Astrocyte (in vitro differentiated cells and primary cell): ENCODE data around the gene ADGRE2. TPM values are rescaled to one million over a fixed set of nuclear protein-coding genes. Genes with fewer than 3 reads are reported as not detected.

Experiments
- DNase-seq: peaks from one replicate; pipeline ENCODE4 v3.0.0-alpha.2; 2010; ENCODE audit warnings: low read depth
- FAIRE-seq: peaks from 2 replicates; lab custom pipeline; 2011; peaks lifted over from hg19 to GRCh38; lab: Jason Lieb, UNC
- H2AFZ ChIP-seq: 2 replicates; pipeline ENCODE4 v1.6.0; 2012; ENCODE audit warnings: low read depth, low read length, inconsistent platforms
- H3K27ac ChIP-seq: 2 replicates; pipeline ENCODE4 v1.5.1; 2011; ENCODE audit warnings: low read depth, low read length, inconsistent platforms
- H3K27me3 ChIP-seq: 2 replicates; pipeline ENCODE4 v1.6.0; 2011; ENCODE audit warnings: low read length, inconsistent platforms; ENCODE audit not compliant: insufficient read depth
- H3K36me3 ChIP-seq: 2 replicates; pipeline ENCODE4 v1.5.1; 2011; ENCODE audit warnings: low read length, inconsistent platforms; ENCODE audit not compliant: insufficient read depth
- H3K4me1 ChIP-seq: 2 replicates; pipeline ENCODE4 v1.5.1; 2011; ENCODE audit warnings: low read length, inconsistent platforms; ENCODE audit not compliant: insufficient read depth
- H3K4me2 ChIP-seq: 2 replicates; pipeline ENCODE4 v1.6.0; 2012; ENCODE audit warnings: low read length, inconsistent platforms
- H3K4me3 ChIP-seq: 2 replicates; pipeline ENCODE4 v1.5.1; 2011; ENCODE audit warnings: low read depth, mild to moderate bottlenecking, low read length, inconsistent platforms; ENCODE audit not compliant: insufficient read depth
- H3K79me2 ChIP-seq: 2 replicates; pipeline ENCODE4 v1.6.0; 2012; ENCODE audit warnings: mild to moderate bottlenecking, low read length, inconsistent platforms; ENCODE audit not compliant: insufficient read depth
- H3K9ac ChIP-seq: 2 replicates; pipeline ENCODE4 v1.6.0; 2012; ENCODE audit warnings: mild to moderate bottlenecking, low read length, inconsistent platforms
- H3K9me3 ChIP-seq: 2 replicates; pipeline ENCODE4 v1.5.1; 2012; ENCODE audit warnings: low read depth, mild to moderate bottlenecking, low read length, inconsistent platforms; ENCODE audit not compliant: insufficient read depth
- H4K20me1 ChIP-seq: 2 replicates; pipeline ENCODE4 v1.6.0; 2012; ENCODE audit warnings: low read length, inconsistent platforms; ENCODE audit not compliant: insufficient read depth
- H3K27ac Mint-ChIP-seq: one replicate; pipeline ENCODE4 v1.8.0; 2021; ENCODE audit warnings: mild to moderate bottlenecking, mixed read lengths; ENCODE audit not compliant: unreplicated experiment
- H3K27me3 Mint-ChIP-seq: one replicate; pipeline ENCODE4 v1.8.0; 2021; ENCODE audit warnings: low read depth, mixed read lengths; ENCODE audit not compliant: unreplicated experiment
- H3K36me3 Mint-ChIP-seq: one replicate; pipeline ENCODE4 v1.8.0; 2021; ENCODE audit warnings: low read depth, mixed read lengths; ENCODE audit not compliant: unreplicated experiment
- H3K4me1 Mint-ChIP-seq: one replicate; pipeline ENCODE4 v1.8.0; 2021; ENCODE audit warnings: low read depth, mixed read lengths; ENCODE audit not compliant: unreplicated experiment
- H3K4me3 Mint-ChIP-seq: one replicate; pipeline ENCODE4 v1.8.0; 2021; ENCODE audit warnings: mild to moderate bottlenecking, moderate library complexity, mixed read lengths; ENCODE audit not compliant: unreplicated experiment
- H3K9me3 Mint-ChIP-seq: one replicate; pipeline ENCODE4 v1.8.0; 2021; ENCODE audit warnings: mild to moderate bottlenecking, mixed read lengths; ENCODE audit not compliant: unreplicated experiment
- CTCF ChIP-seq: IDR thresholded peaks from 2 replicates; pipeline ENCODE4 v1.5.1; 2011; ENCODE audit warnings: low read depth, mild to moderate bottlenecking, inconsistent platforms, low read length, moderate library complexity; ENCODE audit not compliant: insufficient read depth
- EZH2 ChIP-seq: IDR thresholded peaks from 2 replicates; pipeline ENCODE4 v1.6.1; 2012; ENCODE audit warnings: mild to moderate bottlenecking, low read length, inconsistent platforms; ENCODE audit not compliant: insufficient read depth
- total RNA-seq: library from RNA; stranded (reverse); gene quantifications from 2 replicates; pipeline ENCODE4 v1.2.1, GENCODE V29; 2021

ADGRE2 gene
- total RNA-seq, 1 donor from 2014 or later = 0.34 TPM

GRCh38 chr19:14703833-14704232 lies 74.5 kb downstream of the ADGRE2 start:
- TF ChIP-seq EZH2 (no peak), CTCF (no peak)
- H3K79me2 ChIP-seq = no peaks in the 10 kb centered on the region
- H3K9me3 ChIP-seq = peaks cover 4% of the 10 kb centered on the region
- H3K36me3 Mint-ChIP-seq = peaks cover 73% of the 10 kb centered on the region
- H3K4me3 Mint-ChIP-seq = no peak overlapping the region
- H3K36me3 ChIP-seq = peaks cover 12% of the 10 kb centered on the region
- H3K4me3 ChIP-seq = no peak overlapping the region
- H3K27me3 Mint-ChIP-seq = no peaks in the 10 kb centered on the region
- H3K9me3 Mint-ChIP-seq = peaks cover 20% of the 10 kb centered on the region
- no peak overlapping the region for H3K4me2 ChIP-seq
- no peak overlapping the region for H2AFZ ChIP-seq
- no peak for FAIRE-seq
- H3K27ac Mint-ChIP-seq = no peak overlapping the region
- H3K9ac ChIP-seq = no peak overlapping the region
- no peak for DNase-seq
- no peaks in the 10 kb centered on the region for H3K4me1 Mint-ChIP-seq
- H3K27ac ChIP-seq = no peak overlapping the region
- H3K27me3 ChIP-seq = no peaks in the 10 kb centered on the region
- no peaks in the 10 kb centered on the region for H4K20me1 ChIP-seq
- no peaks in the 10 kb centered on the region for H3K4me1 ChIP-seq

DNA sequence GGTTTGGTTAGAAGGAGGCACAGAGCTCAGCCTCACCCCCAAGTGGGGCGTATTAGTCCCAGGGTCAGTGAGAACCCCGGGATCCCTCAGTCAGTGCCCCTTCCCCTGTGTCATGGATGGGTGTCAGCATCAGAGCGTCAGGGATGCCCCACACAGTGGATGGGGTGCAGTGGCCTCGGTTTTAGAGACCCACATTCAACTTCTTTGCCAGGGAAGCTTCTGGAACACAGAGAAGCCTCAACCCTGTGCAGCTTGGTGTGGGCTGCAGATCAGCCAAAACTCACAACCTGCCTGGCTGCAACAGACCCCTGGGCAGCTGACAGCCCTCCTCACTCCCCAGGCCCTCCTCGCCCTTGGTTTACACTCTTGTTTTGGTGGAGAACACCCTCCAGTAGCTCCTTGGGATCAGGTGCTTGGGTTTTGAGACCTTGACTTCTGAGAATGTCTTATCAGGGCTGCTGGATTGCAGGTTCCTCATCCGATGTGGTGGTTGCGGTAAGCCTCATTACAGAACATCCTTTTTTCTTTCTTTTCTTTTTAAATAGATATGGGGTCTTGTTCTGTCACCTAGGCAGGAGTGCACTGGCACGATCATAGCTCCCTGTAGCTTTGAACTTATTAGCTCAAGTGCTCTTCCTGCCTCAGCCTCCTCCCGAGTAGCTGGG lies 77.5 kb downstream of the ADGRE2 start:
- FAIRE-seq (no peak), DNase-seq (no peak)
- H3K4me3 Mint-ChIP-seq = no peak overlapping the region
- H3K79me2 ChIP-seq = no peaks in the 10 kb centered on the region
- H3K27ac ChIP-seq = no peak overlapping the region
- no peaks in the 10 kb centered on the region for H3K9me3 ChIP-seq
- TF ChIP-seq EZH2 (no peak), CTCF (no peak)
- H3K4me2 ChIP-seq = no peak overlapping the region
- H3K27me3 ChIP-seq = no peaks in the 10 kb centered on the region
- no peaks in the 10 kb centered on the region for H3K4me1 ChIP-seq
- peaks cover 12% of the 10 kb centered on the region for H3K9me3 Mint-ChIP-seq
- H3K27me3 Mint-ChIP-seq = no peaks in the 10 kb centered on the region
- H3K4me3 ChIP-seq = no peak overlapping the region
- no peaks in the 10 kb centered on the region for H3K4me1 Mint-ChIP-seq
- H3K9ac ChIP-seq = no peak overlapping the region
- no peaks in the 10 kb centered on the region for H4K20me1 ChIP-seq
- H2AFZ ChIP-seq = no peak overlapping the region
- H3K27ac Mint-ChIP-seq = no peak overlapping the region
- H3K36me3 Mint-ChIP-seq = peaks cover 54% of the 10 kb centered on the region
- peaks cover 12% of the 10 kb centered on the region for H3K36me3 ChIP-seq

GRCh38 chr19:14699641-14700040 lies 78.7 kb downstream of the ADGRE2 start:
- no peaks in the 10 kb centered on the region for H4K20me1 ChIP-seq
- Mint-ChIP-seq H3K36me3 (peaks cover 48% of the 10 kb centered on the region), H3K4me1 (no peaks in the 10 kb centered on the region), H3K4me3 (no peak overlapping the region), H3K27me3 (no peaks in the 10 kb centered on the region), H3K27ac (no peak overlapping the region), H3K9me3 (peaks cover 12% of the 10 kb centered on the region)
- DNase-seq = no peak
- no peak overlapping the region for H3K4me2 ChIP-seq
- H3K9ac ChIP-seq = no peak overlapping the region
- H2AFZ ChIP-seq = no peak overlapping the region
- FAIRE-seq = no peak
- H3K27me3 ChIP-seq = no peaks in the 10 kb centered on the region
- TF ChIP-seq EZH2 = no peak
- no peak for TF ChIP-seq CTCF
- no peaks in the 10 kb centered on the region for H3K4me1 ChIP-seq
- no peaks in the 10 kb centered on the region for H3K79me2 ChIP-seq
- no peaks in the 10 kb centered on the region for H3K9me3 ChIP-seq
- H3K36me3 ChIP-seq = peaks cover 14% of the 10 kb centered on the region
- H3K27ac ChIP-seq = no peak overlapping the region
- H3K4me3 ChIP-seq = no peak overlapping the region
